Fibroblast of skin of right quadriceps (primary cell): ENCODE measurements around the gene POLR3F.
"Not testable (repeated sequence)": the region's sequence is repeated elsewhere in the genome, so short reads cannot be mapped to it uniquely, and the experiment has no call there.

Source experiments
- DNase-seq: peaks from one replicate; pipeline ENCODE4 v3.0.0-alpha.2; 2013

Gene POLR3F, protein sequence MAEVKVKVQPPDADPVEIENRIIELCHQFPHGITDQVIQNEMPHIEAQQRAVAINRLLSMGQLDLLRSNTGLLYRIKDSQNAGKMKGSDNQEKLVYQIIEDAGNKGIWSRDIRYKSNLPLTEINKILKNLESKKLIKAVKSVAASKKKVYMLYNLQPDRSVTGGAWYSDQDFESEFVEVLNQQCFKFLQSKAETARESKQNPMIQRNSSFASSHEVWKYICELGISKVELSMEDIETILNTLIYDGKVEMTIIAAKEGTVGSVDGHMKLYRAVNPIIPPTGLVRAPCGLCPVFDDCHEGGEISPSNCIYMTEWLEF

DNA sequence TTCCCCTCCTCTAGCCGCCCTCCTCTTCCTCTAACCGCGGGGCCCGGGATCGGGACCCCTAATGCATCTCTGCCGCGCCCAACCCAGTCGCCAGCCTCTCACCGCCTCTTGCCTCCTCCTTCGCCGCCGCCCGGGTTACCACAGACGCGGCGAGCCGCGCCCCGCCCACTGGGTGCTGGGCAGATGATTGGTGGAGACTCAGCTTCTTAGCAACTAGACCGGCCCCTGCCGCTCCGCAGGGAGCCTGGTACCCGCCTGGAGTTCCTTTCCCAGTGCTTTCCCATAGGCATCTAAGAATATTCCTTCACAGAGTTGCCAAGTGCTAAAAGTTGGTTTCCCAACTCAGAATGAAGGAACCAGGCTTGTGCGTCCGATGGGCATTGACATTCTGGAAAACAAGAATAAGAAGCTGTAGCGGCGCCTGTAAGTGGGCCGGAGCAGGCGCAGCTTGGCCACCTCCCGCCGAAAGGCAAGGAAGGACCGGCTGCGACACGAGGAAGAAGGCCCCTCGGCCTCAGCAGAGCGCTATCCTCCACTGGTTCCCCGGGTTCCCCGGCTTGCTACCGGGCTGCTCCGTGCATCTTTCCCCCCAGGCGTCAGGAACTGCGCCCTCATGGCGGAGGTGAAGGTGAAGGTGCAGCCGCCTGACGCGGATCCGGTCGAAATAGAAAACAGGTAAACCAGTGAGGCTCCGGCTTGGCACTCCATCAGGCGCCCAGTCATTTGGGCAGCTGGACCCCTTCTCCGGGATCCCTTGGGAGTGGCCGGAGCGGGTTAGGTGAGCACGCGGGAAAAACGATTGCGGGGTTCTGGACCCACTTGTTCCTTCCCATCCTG, at the start of gene POLR3F, which contains the start of gene DZANK1:
Gene POLR3F, plus strand, starts transcription at position 497 of the 837 bp plus-strand sequence. Its CDS starts 117 bp downstream, at position 614.
Gene DZANK1, minus strand, starts transcription at position 137 of the 837 bp plus-strand sequence. CDS start 1,672 bp downstream, outside the sequence.
- peak; percentile 96 for DNase-seq

DNA sequence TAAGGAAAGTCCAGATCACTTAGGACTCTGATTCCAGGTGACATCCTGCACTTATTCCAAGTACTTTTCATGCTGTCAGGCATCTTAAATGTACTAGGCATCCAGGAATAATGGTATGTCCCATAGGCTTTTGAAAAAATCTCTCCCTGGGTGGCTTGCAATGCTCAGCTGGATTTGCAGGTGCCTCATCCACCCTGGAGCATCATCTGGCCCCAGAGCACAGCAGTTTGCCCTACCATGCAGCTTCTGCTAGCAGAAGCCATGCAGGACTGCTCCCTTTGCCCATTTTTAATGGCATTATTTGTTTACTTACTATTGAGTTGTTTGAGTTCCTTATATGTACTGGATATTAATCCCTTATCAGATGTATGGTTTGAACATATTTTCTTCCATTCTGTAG, 45.6 kb upstream of the POLR3F start:
- no peak for DNase-seq

DNA sequence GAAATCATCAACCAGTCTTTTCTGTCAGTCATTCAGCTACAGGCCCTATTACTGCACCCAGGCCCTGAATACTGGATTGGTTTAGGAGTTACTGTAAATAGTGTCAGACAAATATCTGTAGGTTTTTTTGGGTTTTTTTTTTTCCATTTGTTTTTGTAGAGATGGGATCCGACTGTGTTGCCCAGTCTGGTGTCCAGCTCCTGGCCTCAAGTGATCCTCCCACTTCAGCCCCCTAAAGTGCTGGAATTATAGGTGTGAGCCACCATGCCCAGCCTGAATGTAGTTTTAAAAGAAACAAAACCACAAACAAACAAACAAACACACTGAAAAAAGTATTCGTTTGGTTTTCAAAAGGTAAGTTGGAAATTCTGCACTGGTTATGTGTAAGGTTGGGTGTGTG, 40.0 kb upstream of the POLR3F start:
- no peak for DNase-seq

DNA sequence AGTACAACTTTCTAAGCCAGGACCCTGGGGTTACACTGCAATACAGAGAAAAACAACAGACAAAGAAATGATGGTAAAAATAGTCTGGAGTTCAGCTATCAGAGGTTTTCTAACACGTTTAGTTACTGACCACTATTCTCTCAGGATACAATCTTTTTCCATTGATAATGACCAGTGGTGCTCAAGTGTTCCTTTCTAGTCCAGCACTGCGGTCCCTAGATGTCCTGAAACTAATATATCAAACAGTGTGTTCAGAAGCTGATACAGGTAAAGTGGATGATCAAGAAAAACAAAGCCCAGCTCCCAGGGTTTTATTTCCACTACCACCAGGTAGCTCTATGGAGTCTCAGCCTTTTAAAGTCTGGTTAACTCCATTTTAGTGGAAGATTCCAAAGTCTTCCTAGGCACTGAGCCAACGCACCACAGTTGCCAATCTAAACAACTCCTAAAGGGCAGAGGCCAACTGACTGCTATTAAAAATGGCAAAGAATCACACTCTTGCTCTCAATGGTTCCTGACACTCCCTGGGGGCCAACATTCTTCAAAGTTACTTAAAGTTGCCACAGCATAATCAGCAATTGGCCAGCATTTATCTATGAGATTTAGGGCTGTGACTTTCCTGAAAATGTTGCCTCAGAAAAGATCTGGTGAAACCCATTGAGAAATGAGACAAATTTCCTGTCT, 38.6 kb upstream of the POLR3F start:
- peak; percentile 2 for DNase-seq

DNA sequence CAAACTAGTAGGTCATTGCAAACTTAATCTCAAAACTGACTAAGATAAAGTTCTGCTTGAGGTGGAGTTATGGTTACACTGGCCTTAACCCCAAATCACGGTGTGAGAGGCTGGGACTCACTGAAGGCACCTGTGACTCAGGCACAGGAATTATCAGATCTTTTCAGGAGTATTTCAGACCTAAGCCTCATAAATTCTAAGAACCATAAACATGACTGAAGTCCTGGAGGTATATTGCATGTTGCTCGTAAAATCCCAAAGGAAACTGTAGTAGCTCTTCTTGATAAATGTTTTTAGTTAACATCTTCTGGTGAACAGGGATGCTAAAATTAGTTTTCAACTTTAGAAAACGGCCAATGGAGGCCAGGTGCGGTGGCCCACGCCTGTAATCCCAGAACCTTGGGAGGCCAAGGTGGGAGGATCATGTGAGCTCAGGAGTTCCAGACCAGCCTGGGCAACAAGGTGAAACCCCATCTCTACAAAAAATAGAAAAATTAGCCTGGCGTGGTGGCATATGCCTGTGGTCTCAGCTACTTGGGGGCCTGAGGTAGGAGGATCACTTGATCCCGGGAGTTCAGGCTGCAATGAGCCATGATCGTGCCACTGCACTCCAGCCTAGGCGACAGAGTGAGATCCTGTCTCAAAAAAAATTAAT, 36.9 kb upstream of the POLR3F start:
- no peak for DNase-seq

DNA sequence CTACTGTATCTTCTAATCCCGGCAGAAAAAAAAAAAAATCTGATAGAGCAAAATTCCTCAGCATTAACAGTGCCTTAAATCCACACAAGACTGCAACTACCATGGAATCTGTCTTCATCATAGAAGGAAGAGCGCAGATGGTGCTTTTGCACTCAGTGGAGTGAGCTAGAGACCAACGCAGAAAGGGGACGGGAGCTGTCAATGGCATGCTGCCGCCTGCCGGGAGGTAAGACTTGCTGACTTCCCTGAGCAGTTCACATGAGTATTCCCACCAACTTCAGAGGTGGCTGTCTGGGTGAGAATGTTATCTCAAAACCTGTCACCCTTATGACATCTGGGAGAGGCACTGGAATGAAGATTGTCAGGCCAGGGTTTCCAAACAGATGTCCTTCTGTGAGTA, 36.0 kb upstream of the POLR3F start:
- DNase-seq, result no peak

DNA sequence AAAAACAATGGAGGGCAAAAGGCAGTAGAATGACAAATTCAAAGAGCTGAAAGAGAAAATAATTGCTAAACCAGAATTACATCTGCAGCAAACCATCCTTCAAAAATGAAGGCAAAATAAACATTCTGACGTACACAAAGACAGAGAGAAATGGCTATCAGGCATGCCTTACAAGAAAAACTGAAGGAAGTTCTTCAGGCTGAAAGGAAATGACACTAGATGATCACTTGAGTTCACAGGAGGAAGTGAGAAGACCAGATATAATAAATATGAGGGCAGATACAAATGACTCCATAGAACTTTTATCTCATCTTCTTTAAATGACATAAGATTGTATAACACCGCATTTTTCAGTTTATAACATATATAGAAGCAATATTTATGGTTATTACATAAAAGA, 30.3 kb upstream of the POLR3F start:
- no peak for DNase-seq

DNA sequence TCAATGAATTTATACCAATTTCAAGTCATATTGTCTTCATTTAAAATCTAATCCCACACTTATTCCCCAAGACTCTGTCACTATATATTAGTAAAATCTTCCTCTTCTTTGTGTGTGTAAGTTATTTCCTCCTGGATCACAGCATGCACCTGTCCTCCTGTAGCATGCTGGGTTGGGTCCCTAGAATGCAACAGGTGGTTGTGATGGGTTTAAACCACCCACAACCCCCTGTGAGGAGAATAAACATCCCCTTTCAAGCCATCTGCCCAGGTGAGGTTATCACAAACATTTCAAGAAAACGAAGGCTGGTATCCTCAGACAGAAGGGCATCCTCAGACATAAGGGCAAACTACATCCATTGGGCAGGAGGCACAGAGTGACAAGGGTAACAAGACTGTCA, 26.8 kb upstream of the POLR3F start:
- no peak for DNase-seq

DNA sequence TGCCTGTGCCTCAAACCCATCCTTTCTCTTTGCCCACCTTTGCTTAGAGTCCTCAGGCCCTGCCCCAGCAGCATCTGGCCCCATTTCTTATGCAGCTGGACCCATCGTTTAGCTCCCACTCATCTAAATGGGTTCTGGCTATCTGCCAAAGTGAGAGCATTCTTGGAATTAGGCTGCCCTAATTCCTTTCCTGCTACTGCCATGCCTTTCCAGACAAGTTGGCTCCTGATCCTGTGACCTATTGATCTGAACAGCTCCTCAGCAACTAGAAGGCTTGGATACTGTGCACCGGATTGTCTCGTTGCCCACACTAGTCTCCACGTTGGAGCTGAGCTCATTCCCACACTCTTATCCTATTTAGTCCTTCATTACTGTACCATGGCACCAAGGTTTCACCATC, 23.3 kb upstream of the POLR3F start:
- peak; percentile 32 for DNase-seq

DNA sequence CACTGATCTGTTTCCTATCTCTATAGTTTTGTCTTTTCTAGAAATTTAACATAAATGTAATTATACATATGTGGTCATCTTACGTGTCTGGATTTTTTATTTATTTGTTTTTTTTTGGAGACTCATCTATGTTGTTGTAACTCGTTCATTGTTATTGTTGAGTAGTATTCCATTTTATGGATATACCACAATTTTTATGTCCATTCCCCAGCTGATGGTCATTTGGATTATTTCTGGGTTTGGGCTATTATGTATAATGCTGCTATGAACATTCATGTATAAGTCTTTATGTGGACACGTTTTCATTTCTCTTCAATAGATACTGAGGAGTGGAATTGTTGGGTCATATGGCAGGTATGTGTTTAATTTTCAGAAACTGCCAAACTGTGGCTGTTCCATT, 10.6 kb upstream of the POLR3F start:
- DNase-seq, result no peak

DNA sequence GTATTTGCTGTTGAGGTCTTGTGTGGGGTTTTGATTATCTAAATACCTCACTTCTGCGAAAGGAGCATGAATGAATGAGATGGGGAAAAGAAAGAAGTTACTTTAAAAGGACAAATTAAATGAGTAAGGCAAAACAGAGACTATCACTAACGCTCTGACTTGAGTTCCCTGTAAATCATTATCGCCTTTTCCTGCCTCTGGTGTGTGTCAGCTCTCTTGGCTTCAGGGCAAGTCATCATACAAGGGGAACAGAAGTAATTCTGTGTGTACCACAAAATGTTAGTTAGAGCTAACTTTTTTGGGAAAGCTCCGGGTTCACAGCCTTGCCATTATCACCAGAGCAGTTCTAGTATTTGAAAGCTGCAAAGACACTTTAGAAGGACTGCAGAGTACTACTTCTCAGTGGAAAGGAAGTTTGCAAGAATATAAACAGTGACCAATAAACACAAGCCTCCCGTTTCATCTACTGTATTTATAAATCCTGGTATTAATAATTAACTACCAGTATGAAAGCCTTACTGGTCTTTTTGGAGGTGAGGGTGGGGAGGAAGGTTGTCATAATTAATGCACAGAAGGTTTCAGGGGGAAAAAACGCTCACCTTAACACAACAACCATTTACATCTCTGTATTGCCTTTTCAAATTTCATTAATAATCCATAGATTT, 1.5 kb upstream of the POLR3F start:
- DNase-seq, result no peak

DNA sequence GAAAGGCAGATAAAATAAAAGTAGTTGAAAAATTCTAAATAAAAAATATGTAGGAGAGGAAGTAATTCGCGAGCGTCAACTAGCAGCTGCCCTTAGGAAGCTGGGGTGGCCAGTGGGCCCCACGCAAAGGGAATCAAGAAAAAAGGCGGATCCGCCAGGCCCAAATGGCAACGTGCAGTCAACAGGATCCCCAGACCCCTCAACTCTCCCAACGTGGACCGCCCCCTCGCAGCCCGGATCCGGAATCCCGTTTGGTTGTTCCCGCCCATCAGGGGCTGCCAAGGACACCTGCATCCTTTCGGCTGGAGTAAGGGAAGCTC, 656 bp upstream of the POLR3F start:
- DNase-seq, result no peak

DNA sequence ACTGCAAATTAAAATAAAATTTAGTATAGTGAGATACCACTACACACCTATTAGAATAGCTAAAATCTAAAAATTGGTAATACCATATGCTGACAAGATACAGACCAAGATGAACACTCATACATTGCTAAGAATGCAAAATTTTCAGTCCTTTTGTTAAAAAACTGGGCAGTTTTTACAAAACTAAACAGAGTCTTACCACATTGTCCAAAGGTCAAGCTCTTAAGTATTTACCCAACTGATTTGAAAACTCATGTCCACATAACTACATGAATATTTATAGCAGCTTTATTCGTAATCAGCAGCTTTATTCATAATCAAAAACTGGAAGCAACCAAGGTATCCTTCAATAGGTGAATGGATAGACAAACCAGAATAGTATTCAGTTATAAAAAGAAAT, 10.0 kb downstream of the POLR3F start:
- no peak for DNase-seq

DNA sequence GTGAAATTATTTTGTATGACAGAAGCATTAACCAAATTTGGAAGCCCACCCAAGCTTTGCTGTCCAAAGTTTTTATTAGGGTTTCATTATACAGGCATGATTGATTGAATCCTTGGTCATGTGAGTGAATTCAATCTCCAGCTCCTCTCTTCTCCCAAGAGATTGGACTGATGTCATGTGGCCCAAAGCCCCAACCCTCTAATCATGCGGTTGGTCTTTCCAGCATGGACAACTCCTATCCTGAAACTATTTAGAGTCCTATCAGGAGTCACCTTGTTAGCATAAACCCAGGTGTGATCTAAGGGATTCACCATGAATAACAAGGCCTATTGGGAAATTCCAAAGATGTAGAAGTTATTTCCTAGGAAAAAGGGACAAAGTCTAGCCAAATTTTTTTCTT, 10.6 kb downstream of the POLR3F start:
- no peak for DNase-seq

DNA sequence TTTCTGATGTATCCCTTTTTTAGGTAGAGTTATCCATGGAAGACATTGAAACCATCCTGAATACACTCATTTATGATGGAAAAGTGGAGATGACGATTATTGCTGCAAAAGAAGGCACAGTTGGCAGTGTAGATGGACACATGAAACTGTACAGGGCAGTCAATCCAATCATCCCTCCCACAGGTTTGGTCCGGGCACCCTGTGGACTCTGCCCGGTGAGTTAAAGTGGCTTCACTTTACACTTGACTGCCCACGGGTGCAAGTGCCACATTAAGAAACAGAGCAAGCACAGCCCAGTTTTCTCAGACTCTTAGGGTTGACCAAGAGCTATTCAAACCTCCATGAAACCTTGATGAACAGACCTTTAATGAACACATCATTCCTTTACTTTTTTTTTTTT, 14.4 kb downstream of the POLR3F start:
- DNase-seq, result no peak

DNA sequence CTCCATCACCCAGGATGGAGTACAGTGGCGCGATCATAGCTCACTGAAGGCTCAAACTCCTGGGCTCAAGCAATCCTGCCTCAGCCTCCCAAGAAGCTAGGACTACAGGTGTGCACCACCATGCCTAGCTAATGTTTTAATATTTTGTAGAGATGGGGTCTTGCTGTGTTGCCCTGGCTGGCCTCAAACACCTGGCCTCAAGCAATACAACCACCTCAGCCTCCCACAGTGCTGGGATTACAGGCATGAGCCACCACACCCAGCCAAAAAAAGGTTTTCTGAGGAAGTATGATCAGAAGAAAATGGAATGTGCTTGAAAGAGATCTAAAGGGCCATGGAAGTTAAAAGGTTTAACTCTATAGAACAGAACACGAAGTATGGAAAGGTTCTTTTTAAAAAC, 21.1 kb downstream of the POLR3F start:
- DNase-seq, result no peak

DNA sequence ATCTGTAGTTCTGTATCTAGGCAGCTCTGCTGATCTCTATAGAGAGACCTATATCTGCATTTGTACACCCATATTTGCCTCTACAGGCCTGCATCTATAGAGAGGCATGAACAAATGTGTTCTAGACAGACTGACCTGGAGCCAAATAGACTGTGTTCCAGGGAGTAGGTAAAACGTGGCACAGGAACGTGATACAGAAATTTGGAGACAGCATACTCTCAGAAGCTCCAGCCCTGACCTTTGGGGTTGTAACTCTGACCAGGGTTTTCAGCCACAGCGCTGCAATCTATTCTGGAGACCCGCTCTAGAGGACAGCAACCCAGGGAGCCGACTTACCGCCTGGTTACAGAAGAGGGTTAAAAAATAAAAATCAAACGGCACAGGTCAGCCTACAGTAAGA, 28.9 kb downstream of the POLR3F start:
- DNase-seq, result no peak

DNA sequence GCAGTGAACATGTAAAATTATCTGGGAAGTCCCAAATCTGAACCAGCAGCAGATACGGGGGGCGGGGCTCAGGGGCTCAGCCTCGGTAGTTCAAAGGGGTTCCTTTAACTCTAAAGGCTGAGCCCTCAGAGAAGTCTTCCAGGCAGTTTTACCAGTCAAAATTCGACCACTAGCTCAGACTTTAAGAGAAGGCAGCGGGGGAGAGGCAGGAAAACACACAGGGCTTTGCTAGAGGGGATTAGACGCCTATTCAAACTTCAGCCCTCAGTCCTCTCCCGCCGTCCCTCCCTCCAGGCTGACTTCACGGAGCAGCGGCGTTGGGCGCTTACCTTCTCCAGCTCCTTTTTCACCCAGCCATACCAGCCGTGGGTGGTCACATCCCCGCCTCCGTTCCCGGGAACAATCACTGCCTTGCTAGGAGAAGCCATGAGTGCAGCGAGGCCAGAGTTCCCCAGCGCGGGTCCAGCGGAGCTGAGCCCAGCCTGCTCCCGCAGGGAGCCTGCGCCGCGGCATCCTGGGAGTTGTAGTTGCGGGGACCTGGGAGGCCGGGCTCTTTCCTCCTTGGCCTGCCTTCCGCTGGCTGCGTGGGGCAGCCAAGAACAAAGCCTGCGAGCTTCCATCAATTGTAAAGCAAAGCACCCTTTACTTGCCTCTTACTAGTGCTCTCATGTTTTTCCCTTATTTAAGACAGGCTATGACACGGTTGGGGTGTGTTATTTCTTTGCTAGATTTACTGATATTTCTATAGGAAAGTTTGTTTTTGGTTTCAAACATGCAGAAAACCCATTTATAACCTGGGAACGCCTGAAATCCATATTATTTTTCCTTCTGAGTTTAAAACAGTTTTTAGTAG, 29.8 kb downstream of the POLR3F start, which contains the start of gene RBBP9:
Gene RBBP9, minus strand, starts transcription at position 486 of the 853 bp plus-strand sequence. Its CDS starts 58 bp downstream, at position 428.
- peak; percentile 73 for DNase-seq

DNA sequence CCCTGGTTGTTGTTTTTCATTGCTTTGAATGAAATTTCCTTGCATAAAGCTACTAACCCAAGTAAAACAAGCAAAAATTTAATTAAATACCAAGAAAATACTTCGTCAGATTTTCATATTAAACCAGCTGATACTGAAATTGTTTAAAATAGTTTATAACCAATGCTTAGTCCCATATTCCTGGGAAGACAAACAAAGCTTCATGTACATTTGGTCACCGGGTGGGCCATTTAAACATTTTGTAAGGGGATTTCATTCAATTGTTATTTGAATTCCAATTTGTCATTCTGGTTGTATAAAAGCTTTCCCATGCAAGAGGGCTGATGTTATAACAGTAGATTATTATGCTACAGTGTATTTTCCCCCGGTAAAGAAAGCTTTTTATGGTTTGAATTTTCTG, 30.4 kb downstream of the POLR3F start:
- no peak for DNase-seq

DNA sequence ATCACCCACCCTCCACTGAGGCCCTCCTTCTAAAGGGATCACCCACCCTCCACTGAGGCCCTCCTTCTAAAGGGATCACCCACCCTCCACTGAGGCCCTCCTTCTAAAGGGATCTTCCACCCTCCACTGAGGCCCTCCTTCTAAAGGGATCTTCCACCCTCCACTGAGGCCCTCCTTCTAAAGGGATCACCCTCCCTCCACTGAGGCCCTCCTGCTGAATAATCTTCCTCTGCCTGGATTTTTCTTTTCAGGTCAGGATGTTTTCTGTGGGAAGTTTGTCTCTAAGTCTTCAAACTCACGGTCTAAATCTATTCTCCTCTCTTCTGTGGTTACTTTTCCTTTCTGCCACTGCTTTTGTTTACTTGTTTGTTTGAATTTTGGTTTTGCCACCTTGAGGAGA, 34.5 kb downstream of the POLR3F start:
- DNase-seq, result not testable (repeated sequence)

DNA sequence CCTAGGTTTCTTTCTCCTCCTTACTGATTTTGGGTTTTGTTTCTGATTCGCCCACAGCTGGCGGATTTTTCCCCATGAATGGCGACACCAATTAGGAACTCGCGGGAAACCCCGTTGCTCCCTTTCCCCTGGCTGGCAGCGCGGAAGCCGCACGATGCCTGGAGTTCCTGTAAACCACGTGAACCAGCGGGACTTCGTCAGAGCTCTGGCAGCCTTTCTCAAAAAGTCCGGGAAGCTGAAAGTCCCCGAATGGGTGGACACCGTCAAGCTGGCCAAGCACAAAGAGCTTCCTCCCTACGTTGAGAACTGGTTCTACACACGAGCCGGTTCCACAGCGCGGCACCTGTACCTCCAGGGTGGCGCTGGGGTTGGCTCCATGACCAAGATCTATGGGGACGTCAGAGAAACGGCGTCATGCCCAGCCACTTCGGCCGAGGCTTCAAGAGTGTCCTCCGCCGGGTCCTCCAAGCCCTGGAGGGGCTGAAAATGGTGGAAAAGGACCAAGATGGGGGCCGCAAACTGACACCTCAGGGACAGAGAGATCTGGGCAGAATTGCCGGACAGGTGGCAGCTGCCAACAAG, 37.4 kb downstream of the POLR3F start:
- peak; percentile 10 for DNase-seq
